ENCODE data around the gene HERC6.
"Not testable (repeated sequence)": the region's sequence is repeated elsewhere in the genome, so short reads cannot be mapped to it uniquely, and the experiment has no call there.

HERC6 gene

DNA sequence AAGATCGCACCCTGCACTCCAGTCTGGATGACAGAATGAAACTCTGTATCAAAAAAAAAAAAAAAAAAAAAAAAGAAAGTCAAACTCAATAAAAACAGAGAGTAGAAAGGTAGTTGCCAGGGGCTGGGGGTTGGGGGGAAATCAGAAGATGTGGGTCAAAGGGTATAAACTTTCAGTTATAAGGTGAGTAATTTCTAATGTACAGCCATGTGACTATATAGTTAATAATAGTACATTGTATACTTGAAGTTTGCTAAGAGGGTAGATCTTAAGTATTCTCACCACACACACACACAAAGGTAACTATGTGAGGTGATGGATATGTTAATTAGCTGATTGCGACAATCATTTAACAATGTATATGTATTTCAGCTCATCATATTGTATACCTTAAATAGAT is 11.5 kb downstream of the HERC6 start:
- no peak for DNase-seq (ENCODE audit: low read depth in 2 of 2)

DNA sequence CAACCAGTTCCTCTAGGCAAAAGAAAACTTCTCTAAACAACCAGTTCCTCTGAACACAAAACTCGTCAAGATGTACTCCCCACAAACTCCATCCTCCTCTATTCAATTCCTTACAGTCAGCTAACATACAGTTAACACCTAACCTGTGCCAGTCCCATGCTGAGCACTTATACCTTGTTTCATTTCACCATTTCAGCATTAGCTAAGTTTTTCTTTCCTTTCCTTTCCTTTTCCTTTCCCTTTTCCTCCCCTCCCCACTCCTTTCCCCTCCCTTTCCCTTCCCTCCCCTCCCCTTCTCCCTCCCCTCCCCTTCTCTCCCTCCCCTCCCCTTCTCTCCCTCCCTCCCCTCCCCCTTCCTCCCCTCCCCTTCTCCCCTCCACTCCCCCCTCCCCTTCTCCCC is 13.1 kb downstream of the HERC6 start:
- DNase-seq (ENCODE audit: low read depth in 2 of 2): no peak

DNA sequence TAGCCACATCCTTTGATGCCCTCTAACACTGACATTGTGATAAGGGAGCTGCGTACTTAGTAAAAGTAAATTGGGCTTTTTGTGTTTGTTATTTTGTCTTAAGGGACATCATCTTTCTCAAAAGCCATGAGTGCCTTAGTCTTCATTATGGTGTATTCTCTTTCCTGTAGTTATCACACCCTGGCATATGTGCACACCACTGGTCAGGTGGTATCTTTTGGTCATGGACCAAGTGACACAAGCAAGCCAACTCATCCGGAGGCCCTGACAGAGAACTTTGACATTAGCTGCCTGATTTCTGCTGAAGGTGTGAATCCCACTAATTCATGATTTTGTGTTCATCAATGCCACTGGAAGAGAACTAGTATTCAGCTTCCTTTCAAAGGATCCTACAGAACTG is 18.0 kb downstream of the HERC6 start:
- no peak for DNase-seq (ENCODE audit: low read depth in 2 of 2)

DNA sequence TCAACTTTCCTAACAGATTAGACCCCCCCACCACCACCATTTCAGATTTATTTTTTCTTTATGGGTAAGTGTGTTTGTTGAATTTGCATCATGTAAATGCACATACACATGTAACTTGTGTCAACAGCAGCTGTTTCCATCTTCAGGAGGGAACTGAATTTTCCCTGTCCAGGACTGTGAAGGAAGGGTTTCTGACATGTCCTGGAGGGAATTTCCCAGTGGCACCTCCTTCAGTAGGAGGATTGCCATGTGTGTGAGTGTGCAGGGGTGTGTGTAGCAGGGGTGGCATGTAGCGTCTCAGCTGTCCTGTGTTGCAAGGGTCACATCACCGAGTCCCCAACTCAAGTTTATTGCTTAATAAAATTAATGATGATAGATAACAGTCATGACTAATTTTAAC is 19.7 kb downstream of the HERC6 start:
- DNase-seq (ENCODE audit: low read depth in 2 of 2): no peak

DNA sequence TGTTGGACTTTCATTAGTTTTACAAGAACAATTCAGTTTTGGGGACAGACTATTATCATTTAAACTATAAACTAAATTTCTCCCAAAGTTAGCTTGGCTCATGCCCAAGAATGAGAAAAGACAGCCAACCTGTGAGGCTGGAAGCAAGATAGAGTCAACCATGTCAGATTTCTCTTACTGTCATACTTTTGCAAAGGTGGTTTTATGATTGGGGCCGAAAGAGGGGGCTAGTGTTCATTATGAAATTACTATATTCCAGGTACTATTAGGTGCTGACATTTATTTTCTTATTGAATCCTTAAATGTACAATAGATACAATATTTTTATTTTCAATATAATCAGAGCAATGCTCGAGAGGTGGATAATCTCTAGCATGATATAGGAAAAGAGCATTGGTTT is 30.6 kb downstream of the HERC6 start:
- no peak for DNase-seq (ENCODE audit: low read depth in 2 of 2)

DNA sequence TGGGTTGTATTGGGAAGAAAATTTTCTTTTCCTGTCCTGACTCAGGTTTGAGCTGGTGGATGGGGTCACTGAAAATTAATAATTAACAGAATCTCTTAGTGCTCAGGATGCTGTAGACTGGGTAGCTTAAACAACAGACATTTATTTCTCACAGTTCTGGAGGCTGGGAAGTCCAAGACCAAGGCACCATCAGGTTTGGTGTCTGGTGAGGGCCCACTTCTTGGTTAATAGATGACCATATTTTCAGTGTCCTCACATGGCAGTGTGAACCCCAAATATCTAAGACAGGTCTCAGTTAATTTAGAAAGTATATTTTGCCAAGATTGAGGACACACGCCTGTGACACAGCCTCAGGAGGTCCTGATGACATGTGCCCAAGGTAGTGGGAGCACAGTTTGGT is 31.1 kb downstream of the HERC6 start:
- DNase-seq (ENCODE audit: low read depth in 2 of 2): no peak

DNA sequence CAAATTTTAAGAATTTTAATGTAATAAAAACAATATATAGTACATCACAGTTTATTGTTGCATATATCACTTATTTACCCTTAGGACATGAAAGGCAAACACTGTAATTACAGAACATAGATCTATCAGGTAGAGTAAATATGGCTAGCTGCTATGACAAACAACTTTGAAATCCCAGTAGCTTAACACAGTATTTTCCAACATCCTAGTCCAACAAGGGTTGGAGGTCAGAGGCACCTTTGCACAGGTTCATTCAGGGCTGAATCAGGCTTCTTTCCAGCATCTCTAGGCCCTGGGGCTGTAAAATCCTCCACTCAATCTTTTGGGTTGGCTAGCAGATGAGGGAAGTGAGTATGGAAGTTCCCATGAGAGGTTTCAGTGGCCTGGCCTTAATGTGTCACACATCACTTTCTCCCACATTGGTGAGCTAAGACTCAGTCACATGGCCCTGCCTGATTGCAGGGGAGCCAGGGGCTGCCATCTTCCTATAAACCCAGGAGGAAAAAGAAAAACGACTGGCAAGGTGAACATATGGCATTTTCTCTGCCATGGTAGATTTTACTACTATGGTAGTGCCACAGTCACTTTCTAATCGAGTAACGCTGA is 32.9 kb downstream of the HERC6 start:
- DNase-seq (ENCODE audit: low read depth in 2 of 2): no peak

DNA sequence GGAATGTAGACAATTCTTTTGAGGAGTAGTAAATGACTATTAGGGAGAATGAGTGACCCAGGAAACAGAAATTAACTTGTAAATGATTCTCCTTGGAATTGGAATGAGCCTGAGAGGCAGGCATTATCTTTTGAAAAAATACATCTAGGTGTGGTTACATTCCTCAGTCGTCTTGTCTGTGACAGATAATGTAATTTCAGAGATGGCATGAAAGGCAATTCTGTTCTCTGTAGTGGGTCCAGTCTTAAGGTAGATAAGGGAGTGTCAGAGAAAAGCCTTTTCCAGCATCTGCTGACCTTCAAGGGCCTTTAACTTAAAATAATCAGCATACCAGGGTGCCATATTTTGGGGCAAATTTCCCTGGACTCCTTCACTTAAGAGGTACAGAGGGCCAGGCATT is 35.1 kb downstream of the HERC6 start:
- DNase-seq (ENCODE audit: low read depth in 2 of 2): no peak

DNA sequence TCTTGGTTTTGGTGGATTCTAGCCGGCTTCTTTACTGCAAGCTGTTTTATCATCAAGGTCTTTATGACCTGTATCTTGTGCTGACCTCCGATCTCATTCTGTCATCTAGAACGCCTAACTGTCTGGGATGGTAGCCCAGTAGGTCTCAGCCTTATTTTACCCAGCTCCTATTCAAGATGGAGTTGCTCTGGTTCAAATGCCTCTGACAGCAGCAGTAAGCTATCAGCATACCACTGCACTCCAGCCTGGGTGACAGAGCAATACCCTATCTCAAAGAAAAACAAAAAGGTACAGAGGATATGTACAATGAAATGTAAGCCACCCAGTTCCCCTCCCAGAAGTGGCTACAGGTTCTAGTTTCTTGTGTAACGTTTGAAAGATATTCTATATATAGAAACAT is 36.1 kb downstream of the HERC6 start:
- DNase-seq (ENCODE audit: low read depth in 2 of 2): no peak

DNA sequence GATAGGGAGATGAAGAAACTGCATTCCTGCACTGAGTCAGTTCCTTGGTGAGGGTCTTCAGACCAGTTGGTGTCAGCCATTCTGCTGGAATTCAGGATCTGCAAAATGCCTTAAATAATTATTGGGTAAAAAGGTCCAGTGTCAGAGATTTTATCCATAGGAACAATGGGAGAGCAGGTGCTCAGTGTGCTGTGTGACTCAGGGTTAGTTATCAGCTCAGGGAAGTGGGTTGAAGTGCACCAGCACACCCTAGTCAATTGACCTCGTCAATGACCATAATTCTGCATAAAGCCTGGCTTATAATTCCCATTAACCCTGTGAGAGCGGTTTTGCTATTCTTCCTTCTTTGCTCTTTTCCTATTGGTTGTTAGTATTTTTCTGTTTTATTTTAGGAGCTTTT is 37.3 kb downstream of the HERC6 start:
- DNase-seq (ENCODE audit: low read depth in 2 of 2): no peak

DNA sequence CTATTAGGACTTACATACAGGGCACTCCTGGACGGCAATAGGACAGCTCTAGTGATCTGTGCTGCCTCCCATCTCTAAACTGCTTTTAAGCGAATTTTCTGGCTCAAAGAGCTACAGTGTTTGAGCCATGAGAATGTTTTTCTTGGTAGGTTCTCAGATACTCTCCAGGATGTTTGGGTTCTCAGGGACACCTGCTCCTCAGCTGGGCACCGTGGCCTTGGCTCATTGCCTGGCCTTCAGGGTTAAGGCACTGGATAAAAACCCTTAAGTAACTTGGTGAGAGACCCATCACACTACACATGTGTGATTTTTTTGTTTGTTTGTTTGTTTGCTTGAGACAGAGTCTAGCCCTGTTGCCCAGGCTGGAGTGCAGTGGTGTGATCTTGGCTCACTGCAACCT is 39.8 kb downstream of the HERC6 start:
- DNase-seq (ENCODE audit: low read depth in 2 of 2): no peak

DNA sequence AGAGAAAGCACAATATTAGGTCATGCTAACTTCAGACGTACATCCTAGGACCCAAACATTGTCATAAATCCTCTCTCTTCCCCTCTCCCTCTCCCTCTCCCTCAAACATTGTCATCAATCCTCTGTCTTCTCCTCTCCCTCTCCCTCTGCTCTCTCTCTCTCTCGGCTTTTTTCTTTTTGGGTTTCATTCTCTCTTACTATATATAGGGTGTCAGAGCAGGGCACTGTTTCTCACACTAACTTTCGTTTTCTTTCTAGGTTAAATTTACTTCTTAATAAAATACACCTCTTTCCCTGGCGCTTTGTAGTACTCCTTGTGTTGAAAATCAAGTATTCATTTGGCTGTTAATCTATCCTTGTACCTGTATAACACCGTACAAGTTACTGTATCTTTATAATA is 41.2 kb downstream of the HERC6 start:
- DNase-seq (ENCODE audit: low read depth in 2 of 2): no peak

DNA sequence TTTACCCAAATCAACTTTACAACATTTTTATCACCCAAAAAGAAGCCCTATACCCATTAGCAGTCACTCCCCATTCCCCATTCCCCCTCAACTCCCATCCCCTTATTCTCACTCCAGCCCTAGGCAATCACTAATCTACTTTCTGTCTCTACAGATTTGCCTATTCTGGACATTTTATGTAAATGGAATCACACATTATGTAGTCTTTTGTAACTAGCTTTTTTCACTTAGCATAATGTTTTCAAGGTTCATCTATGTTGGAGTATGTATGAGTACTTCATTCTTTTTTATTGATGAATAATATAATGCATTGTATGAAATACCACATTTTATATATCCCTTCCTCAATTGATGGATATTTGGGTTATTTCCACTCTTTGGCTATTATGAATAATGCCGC is 42.2 kb downstream of the HERC6 start:
- DNase-seq (ENCODE audit: low read depth in 2 of 2): no peak

DNA sequence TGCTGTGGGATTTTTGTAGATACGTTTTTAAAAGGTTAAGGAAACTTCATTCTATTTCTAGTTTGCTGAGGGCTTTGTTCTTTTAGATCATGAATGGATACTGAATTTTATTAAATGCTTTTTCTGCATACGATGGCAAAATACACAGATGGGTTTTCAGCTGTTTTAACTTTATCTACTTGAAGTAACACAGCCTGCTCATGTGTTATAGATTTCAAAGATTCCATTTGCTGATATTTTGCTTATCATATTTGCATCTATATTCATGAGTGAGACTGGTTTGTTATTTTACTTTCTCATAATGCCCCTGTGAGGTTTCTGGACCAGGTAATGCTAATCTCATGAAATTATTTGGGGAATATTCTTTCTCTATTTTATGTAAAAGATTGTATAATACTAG is 43.8 kb downstream of the HERC6 start:
- DNase-seq (ENCODE audit: low read depth in 2 of 2): no peak

DNA sequence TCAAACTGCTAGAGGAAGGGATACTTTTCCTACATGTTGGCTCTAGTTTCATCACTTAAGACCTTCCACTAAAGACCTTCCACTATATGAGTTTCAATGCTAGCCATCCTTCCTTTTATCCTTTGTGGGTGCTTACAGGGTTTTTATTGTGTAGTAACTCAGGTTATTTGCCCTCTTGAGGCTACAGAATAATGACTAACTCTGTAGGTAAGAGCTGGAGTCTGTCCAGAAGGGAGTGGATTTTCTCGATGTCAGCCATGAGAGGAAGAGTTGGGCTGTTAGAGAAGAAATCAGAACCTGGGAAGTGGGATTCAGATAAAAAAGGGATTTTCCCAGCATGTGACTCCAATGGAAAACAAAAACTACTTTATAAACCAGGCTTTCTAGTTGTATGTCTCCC is 50.7 kb downstream of the HERC6 start:
- no peak for DNase-seq (ENCODE audit: low read depth in 2 of 2)

DNA sequence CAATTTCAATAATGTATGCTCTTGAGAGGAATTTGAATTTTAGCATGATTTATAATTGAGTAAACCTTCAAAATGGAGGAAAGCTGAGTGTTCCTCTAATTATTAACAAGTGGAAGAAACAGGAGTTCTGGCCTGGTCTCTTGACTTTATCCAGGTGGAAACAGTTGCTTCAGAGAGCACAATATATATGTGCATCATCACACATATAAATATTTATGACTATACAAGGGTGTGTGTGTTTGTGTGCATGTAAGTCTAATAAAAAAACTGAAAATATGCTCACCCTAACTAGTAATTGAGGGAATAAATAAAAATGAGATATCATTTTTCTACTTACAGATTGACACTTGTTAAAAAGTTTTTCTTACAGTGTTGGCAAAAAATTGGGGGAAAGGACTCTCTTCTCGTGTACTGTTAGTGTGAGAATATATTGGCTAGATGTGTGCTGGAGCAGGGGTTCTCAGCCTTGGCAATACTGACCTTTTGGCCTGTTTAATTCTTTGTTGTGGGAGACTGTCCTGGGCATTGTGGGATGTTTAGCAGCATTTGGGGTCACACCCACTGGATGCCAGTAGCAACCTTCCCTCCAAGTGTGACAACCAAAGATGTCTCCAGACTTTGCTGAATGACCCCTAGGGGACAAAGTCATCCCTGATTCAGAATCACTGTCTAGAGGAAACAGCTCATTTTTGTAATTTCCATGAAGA is 57.5 kb downstream of the HERC6 start:
- DNase-seq (ENCODE audit: low read depth in 2 of 2): no peak

DNA sequence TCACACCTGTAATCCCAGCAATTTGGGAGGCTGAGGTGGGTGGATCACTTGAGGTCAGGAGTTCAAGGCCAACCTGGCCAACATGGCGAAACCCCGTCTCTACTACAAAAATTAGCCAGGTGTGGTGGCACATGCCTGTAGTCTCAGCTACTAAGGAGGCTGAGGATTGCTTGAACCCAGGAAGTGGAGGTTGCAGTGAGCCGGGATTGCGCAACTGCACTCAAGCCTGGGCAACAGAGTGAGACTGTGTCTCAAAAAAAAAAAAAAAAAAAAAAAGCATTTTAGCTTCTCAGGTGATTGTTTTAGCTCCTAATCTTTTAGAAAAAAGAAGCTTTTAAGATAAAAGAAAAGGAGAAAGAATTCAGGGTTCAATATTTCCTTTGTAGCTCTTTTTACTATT is 59.2 kb downstream of the HERC6 start:
- DNase-seq (ENCODE audit: low read depth in 2 of 2): not testable (repeated sequence)

DNA sequence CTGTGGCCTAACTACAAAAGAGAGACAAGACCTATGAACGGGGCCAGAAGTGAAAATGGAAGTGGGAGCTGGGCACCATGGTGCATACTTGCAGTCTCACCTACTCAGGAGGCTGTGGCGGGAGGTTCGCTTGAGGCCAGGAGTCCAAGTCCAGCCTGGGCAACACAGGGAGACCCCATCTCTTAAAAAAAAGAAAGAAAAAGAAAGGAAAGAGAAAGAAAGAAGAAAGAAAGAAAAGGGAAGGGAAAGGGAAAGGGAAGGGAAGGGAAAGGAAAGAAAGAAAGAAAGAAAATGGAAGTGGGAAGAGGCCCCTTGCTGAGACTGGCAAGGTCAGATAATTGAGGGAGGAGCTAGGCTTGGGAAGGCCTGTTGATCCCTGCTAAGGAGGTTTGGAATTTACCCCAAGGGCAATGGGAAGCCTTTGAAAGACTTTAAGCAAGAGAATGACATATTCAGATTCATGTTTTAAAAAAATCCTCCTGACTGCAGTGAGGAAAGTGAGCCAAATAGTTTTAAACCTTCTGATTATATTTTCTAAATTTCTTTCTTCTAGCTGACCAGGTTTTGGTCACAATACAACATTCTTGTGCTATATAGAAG is 60.6 kb downstream of the HERC6 start:
- no peak for DNase-seq (ENCODE audit: low read depth in 2 of 2)

DNA sequence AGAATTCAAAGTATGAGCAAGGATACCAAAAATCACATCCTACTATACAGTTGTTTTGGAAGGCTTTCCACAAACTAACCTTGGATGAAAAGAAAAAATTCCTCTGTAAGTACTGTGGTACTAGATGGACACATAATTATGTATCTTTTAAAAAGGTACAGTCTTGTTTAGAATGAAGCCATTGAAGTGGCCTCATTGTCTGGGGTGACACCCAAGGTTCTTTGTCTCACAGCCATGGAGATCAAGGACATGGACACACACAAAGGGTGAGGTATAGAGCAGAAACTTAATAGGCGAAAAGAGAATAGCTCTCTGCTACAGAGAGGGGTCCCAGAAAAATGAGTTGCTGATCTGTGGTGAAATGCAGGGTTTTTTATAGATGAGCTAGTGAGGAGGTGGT is 61.5 kb downstream of the HERC6 start:
- DNase-seq (ENCODE audit: low read depth in 2 of 2): no peak

DNA sequence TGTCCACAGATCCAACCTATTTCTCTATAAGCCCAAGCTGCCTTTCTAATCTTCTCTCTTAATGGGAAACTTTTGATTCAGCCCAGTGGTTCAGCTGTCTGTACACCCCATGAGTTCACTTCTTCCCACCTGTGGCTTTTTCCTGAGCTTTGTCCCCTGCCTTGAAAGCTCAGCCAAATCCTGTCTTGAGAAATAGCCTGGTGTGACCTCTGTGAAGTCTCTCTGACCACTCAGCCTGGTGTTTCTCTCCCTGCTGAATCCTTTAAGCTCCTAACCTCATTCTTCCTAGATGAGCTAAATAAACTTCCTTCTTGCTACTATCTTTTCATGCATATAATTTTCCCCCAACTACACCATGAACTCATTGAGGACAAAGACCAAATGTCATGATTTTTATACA is 63.0 kb downstream of the HERC6 start:
- DNase-seq (ENCODE audit: low read depth in 2 of 2): no peak

DNA sequence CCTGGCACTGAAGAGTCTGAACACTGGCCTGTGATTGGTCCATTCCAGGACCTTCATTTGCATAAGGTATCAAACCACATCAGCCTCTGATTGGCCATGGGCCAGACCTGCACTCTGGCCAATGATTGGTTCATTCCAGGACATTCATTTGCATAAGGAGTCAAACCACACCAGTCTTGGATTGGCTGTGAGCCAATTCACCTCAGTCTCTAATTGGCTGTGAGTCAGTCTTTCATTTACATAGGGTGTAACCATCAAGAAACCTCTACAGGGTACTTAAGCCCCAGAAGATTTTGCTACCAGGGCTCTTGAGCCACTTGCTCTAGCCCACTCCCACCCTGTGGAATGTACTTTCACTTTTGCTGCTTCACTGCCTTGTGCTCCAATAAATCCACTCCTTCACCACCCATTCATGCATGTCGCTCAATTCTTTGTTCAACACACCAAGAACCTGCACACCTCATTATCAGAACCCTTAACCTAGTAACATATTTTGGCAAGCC is 64.1 kb downstream of the HERC6 start:
- no peak for DNase-seq (ENCODE audit: low read depth in 2 of 2)

DNA sequence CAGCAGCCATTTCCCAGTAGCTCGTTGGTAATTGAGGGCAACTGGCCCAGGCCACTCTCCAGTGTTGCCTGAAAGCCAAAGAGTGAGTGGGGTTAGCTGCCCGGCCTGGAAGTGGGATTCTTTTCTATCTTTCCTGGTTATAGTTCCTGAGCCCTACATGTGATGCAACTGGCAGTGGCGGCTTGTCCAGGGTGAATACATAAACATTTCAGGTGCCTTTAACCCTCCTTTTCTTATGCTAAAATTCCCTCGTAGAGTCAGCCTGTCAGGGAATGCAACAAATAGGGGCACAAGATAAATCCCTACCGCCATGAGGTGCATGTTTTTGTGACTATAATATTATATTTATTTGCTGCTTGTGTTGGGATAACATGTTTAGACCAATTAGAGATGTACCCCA is 64.8 kb downstream of the HERC6 start:
- no peak for DNase-seq (ENCODE audit: low read depth in 2 of 2)

DNA sequence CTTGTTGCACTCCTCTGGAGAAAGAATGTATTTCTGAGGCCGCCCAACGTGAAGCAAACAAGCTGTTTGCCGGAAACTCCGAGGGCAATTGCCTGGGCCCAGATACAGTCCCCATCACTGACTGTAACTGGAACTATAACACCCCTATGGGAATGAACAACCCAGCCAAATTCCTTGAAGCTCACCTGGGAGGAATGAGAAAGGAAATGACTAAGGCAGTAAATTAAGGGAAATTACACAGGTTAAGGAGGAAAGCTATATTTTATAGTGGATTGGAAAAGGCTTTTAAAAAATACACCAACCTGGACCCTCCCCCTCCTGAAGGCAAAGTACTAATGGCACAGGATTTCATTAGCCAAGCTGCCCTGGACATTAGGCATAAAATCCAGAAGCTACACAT is 66.6 kb downstream of the HERC6 start:
- no peak for DNase-seq (ENCODE audit: low read depth in 2 of 2)

Measured in stimulated activated CD4-positive, alpha-beta T cell treated with anti-CD3 and anti-CD28 coated beads, Interleukin-12 subunit alpha, Interleukin-12 subunit beta, amount 100 ng/mL, for 24 hours (primary cell).